Hepatocyte (in vitro differentiated cells): ENCODE results near the gene KRTAP27-1. TPM values are rescaled to one million over a fixed set of nuclear protein-coding genes. Genes with fewer than 3 reads are reported as not detected.

Experiments
- DNase-seq: peaks from one replicate; pipeline ENCODE4 v3.0.0-alpha.2; 2016; ENCODE audit warnings: low spot score
- H2AFZ ChIP-seq: fragments of 200-600 bp; sonication (generic); 2 replicates; pipeline ENCODE4 v1.6.0; 2016; ENCODE audit warnings: antibody characterized with exemption, mild to moderate bottlenecking
- H3K27ac ChIP-seq: fragments of 200-600 bp; sonication (generic); 2 replicates; pipeline ENCODE4 v1.5.1; 2016; ENCODE audit warnings: mild to moderate bottlenecking
- H3K27me3 ChIP-seq: fragments of 200-600 bp; sonication (generic); 2 replicates; pipeline ENCODE4 v1.6.1; 2016
- H3K36me3 ChIP-seq: fragments of 200-600 bp; sonication (generic); replicated peaks from 2 replicates; pipeline ENCODE4 v1.5.1; 2016; ENCODE audit warnings: low read depth; ENCODE audit not compliant: insufficient read depth
- H3K4me1 ChIP-seq: fragments of 200-600 bp; sonication (generic); 2 replicates; pipeline ENCODE4 v1.5.1; 2016; ENCODE audit warnings: mild to moderate bottlenecking, moderate library complexity; ENCODE audit not compliant: insufficient read depth
- H3K4me2 ChIP-seq: fragments of 200-600 bp; sonication (generic); 2 replicates; pipeline ENCODE4 v1.6.0; 2016
- H3K4me3 ChIP-seq: fragments of 200-600 bp; sonication (generic); 2 replicates; pipeline ENCODE4 v1.5.1; 2016; ENCODE audit warnings: mild to moderate bottlenecking
- H3K79me2 ChIP-seq: fragments of 200-600 bp; sonication (generic); 2 replicates; pipeline ENCODE4 v1.6.0; 2017; ENCODE audit warnings: mild to moderate bottlenecking
- H3K9me2 ChIP-seq: fragments of 200-600 bp; sonication (generic); replicated peaks from 2 replicates; pipeline ENCODE4 v1.6.0; 2017; ENCODE audit warnings: mild to moderate bottlenecking; ENCODE audit not compliant: insufficient read depth
- H3K9me3 ChIP-seq: fragments of 200-600 bp; sonication (generic); 2 replicates; pipeline ENCODE4 v1.5.1; 2016; ENCODE audit warnings: low read depth, mild to moderate bottlenecking
- H4K20me1 ChIP-seq: fragments of 200-600 bp; sonication (generic); 2 replicates; pipeline ENCODE4 v1.6.0; 2016; ENCODE audit warnings: mild to moderate bottlenecking; ENCODE audit not compliant: insufficient read depth, poor library complexity, severe bottlenecking
- EZH2 ChIP-seq: fragments of 200-600 bp; sonication (generic); IDR thresholded peaks from 2 replicates; pipeline ENCODE4 v1.6.1; 2016; ENCODE audit warnings: antibody characterized with exemption, mild to moderate bottlenecking, borderline replicate concordance
- EZH2phosphoT487 ChIP-seq: fragments of 200-600 bp; sonication (generic); IDR thresholded peaks from one replicate; pipeline ENCODE4 v1.6.1; 2018; ENCODE audit warnings: antibody characterized with exemption, mild to moderate bottlenecking, low read depth, moderate library complexity; ENCODE audit not compliant: unreplicated experiment, severe bottlenecking
- WGBS: methylation state at CpG from one replicate; pipeline ENCODE4 v1.1.6; 2016; ENCODE audit warnings: low lambda C conversion rate; ENCODE audit errors: missing lambda C conversion rate; 5-methylcytosine and 5-hydroxymethylcytosine counted together
- polyA plus RNA-seq: library from polyadenylated mRNA; unstranded; fragments of >200 nt; fragmentation: Nextera tagmentation; extraction: Ambion mirVana; gene quantifications from 2 replicates; pipeline ENCODE4 v1.2.1, GENCODE V29; 2016
- total RNA-seq: library from RNA; depleted of rRNA; stranded (reverse); fragments of >200 nt; gene quantifications from 2 replicates; pipeline ENCODE4 v1.2.3, GENCODE V29; 2014
- TF ChIP-seq, protein P1 (sequence below): fragments of 200-600 bp; sonication (generic); IDR thresholded peaks from 2 replicates; pipeline ENCODE4 v1.5.1; 2016; ENCODE audit warnings: antibody characterized with exemption, mild to moderate bottlenecking; ENCODE audit not compliant: poor library complexity

Gene KRTAP27-1
- total and polyA plus RNA-seq, 2 experiments from 2014 or later, result not detected

DNA sequence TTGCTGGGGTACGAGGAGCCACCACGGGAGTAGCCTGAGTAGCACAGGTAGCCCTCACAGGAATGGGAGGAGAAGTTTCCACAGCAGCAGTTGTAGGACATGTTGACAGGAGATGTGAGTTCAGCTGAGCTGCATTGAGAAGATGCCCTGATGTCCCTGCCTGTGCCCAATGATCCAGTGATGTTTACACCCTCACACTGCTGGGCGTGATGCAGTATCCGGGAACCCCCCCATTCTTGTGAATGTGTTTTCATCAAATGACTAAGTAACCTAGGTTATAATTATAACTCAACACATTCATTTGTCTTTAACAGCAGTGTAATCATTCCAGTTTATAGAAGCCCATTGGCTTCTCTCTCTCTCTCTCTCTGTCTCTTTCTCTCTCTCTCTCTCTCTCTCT is 11.0 kb upstream of the KRTAP27-1 start, which contains the start of gene KRTAP23-1:
TSS of gene KRTAP23-1 (minus strand) at position 101 of the 400 bp plus-strand sequence. CDS start at position 101, 0 bp downstream.
- no peak for TF ChIP-seq EZH2phosphoT487
- TF ChIP-seq, protein P1, sequence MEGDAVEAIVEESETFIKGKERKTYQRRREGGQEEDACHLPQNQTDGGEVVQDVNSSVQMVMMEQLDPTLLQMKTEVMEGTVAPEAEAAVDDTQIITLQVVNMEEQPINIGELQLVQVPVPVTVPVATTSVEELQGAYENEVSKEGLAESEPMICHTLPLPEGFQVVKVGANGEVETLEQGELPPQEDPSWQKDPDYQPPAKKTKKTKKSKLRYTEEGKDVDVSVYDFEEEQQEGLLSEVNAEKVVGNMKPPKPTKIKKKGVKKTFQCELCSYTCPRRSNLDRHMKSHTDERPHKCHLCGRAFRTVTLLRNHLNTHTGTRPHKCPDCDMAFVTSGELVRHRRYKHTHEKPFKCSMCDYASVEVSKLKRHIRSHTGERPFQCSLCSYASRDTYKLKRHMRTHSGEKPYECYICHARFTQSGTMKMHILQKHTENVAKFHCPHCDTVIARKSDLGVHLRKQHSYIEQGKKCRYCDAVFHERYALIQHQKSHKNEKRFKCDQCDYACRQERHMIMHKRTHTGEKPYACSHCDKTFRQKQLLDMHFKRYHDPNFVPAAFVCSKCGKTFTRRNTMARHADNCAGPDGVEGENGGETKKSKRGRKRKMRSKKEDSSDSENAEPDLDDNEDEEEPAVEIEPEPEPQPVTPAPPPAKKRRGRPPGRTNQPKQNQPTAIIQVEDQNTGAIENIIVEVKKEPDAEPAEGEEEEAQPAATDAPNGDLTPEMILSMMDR, result no peak
- TF ChIP-seq EZH2, result no peak
- Histone ChIP-seq H3K4me2 (no peak within 1 kb of the TSS), H3K36me3 (no peaks in the 10 kb centered on the region), H3K27ac (no peak within 1 kb of the TSS), H3K27me3 (no peaks in the 10 kb centered on the region), H3K4me1 (no peaks in the 10 kb centered on the region), H3K9me3 (no peaks in the 10 kb centered on the region), H3K4me3 (no peak within 1 kb of the TSS), H3K9me2 (no peaks in the 10 kb centered on the region), H2AFZ (no peak within 1 kb of the TSS), H3K79me2 (no peaks in the 10 kb centered on the region), H4K20me1 (no peaks in the 10 kb centered on the region)
- 86% methylated on average over 4 of the region's 4 CpGs for WGBS
- no peak for DNase-seq

DNA sequence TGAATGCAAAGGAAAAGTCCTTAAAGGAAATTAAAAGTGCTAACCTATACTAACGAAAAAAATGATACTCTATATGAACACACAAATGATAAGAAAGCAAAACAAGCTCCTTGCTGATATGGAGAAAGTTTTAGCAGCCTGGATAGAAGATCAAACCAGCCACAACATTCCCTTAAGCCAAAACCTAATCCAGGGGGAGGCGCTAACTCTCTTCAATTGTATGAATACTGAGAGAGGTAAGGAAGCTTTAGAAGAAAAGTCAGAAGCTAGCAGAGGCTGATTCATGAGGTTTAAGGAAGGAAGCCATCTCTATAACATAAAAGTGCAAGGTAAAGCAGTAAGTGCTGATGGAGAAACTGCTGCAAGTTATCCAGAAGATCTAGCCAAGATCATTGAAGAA is 7.5 kb upstream of the KRTAP27-1 start:
- H4K20me1 ChIP-seq, result no peaks in the 10 kb centered on the region
- WGBS, result 75% methylated on average over 2 of the region's 2 CpGs
- H3K36me3 ChIP-seq, result no peaks in the 10 kb centered on the region
- no peaks in the 10 kb centered on the region for H3K9me3 ChIP-seq
- DNase-seq, result no peak
- H2AFZ ChIP-seq, result no peak overlapping the region
- TF ChIP-seq, protein P1, result no peak
- TF ChIP-seq EZH2 (no peak), EZH2phosphoT487 (no peak)
- H3K27ac ChIP-seq, result no peak overlapping the region
- no peaks in the 10 kb centered on the region for H3K9me2 ChIP-seq
- H3K4me3 ChIP-seq, result no peak overlapping the region
- no peaks in the 10 kb centered on the region for H3K27me3 ChIP-seq
- H3K79me2 ChIP-seq, result no peaks in the 10 kb centered on the region
- H3K4me2 ChIP-seq, result no peak overlapping the region
- no peaks in the 10 kb centered on the region for H3K4me1 ChIP-seq

DNA sequence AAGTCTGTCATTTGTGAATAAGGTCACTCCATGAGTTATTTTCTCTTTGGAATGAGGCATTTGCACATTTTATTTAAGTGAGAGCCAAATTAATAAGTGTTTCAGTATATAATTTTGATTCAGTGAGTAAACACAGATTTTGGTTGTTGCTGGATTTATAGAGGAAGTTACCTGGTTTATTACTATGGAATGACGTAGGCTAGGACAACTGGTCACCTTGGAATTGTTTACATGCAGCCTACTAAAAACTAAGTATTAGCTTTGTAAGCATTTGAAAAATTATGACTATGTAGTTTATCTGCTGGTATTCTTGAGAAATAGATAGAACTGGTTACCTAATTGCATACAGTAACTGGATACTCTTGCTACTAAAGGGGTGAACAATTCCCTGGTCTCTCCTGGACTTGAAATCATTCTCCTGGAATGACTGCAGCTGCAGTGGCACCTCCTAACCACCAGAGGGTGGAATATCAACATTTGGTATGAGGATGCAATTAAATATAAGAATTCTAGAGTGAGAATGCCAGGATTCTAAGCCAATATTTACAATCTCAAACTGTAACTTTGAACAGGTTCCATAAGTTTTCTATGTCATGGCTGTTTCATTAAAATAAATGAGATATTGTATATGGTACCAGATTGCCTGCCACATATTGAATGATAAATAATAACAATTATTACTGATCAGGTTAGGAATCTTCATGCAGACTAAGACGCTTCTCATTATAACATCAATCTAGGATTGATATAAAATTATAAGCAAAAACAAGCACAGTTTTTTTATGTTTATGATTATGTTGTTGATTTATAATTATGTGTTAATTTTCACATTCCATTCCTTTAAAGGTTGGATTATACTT is 3.5 kb upstream of the KRTAP27-1 start:
- no peaks in the 10 kb centered on the region for H3K36me3 ChIP-seq
- no peaks in the 10 kb centered on the region for H4K20me1 ChIP-seq
- no peak overlapping the region for H3K4me2 ChIP-seq
- no peaks in the 10 kb centered on the region for H3K9me2 ChIP-seq
- no peak overlapping the region for H2AFZ ChIP-seq
- peak; percentile 56 for DNase-seq
- no peaks in the 10 kb centered on the region for H3K27me3 ChIP-seq
- no peaks in the 10 kb centered on the region for H3K9me3 ChIP-seq
- H3K27ac ChIP-seq, result no peak overlapping the region
- H3K4me3 ChIP-seq, result no peak overlapping the region
- WGBS, result 86% methylated on average over 2 of the region's 2 CpGs
- H3K79me2 ChIP-seq, result no peaks in the 10 kb centered on the region
- no peaks in the 10 kb centered on the region for H3K4me1 ChIP-seq
- no peak for TF ChIP-seq EZH2
- TF ChIP-seq, protein P1, result peak; percentile 83
